Body of pancreas (tissue), 4 donors: ENCODE data around the gene ADAMTSL3. TPM values are rescaled to one million over a fixed set of nuclear protein-coding genes. Genes with fewer than 3 reads are reported as not detected.
"Not testable (repeated sequence)": the region's sequence is repeated elsewhere in the genome, so short reads cannot be mapped to it uniquely, and the experiment has no call there.

Source experiments
- ATAC-seq: fragments of 150-250 bp; one replicate; pipeline ENCODE4 v1.9.1; 2016
- DNase-seq, 4 donors: peaks; one replicate each; pipeline ENCODE4 v3.0.0-alpha.2; 2019
- H3K27ac ChIP-seq, 4 donors: fragments of 200-600 bp; sonication (generic); 1 replicate in 3 of 4; 2 replicates in 1 of 4; pipeline versions ENCODE4 v1.5.1 to v1.6.1; 2016 to 2019; ENCODE audit warnings: mild to moderate bottlenecking in 1 of 4, mixed read lengths in 1 of 4, moderate library complexity in 1 of 4
- H3K27me3 ChIP-seq, 2 donors: fragments of 200-600 bp; sonication (generic); one replicate each; pipeline ENCODE4 v1.6.0; 2016; ENCODE audit warnings: mild to moderate bottlenecking in 1 of 2
- H3K36me3 ChIP-seq, 2 donors: fragments of 200-600 bp; sonication (generic); replicated peaks in 1 of 2; 2 replicates each; pipeline ENCODE4 v1.5.1; 2016; ENCODE audit warnings: low read depth in 2 of 2; ENCODE audit not compliant: insufficient read depth in 1 of 2
- H3K4me1 ChIP-seq: fragments of 200-600 bp; sonication (generic); one replicate; pipeline ENCODE4 v1.6.0; 2016
- H3K4me3 ChIP-seq, 2 donors: fragments of 200-600 bp; sonication (generic); 1 replicate in 1 of 2; 2 replicates in 1 of 2; pipeline ENCODE4 v1.5.1; 2016 to 2019
- H3K9me3 ChIP-seq, 3 donors: fragments of 200-600 bp; sonication (generic); 1 replicate in 2 of 3; 2 replicates in 1 of 3; pipeline ENCODE4 v1.5.1; 2016
- CTCF ChIP-seq, 7 experiments: fragments of 450-650 bp in 4 of 7; fragments of 200-600 bp in 3 of 7; sonication (generic) in 3 of 7; IDR thresholded peaks; one replicate each; pipeline ENCODE4 v1.5.1; 2016 to 2019; ENCODE audit warnings: antibody characterized with exemption in 7 of 7
- POLR2A ChIP-seq, 3 donors: fragments of 450-650 bp; IDR thresholded peaks; one replicate each; pipeline ENCODE4 v1.6.1; 2016; ENCODE audit warnings: antibody characterized with exemption in 3 of 3, mild to moderate bottlenecking in 2 of 3
- WGBS, 2 donors: methylation state at CpG; one replicate each; pipeline ENCODE4 v1.1.5; 2017; 5-methylcytosine and 5-hydroxymethylcytosine counted together
- intact Hi-C: fragments of 100-400 bp; cut with DNase I; formaldehyde crosslinking; loops from one replicate; pipeline ENCODE4 v1.15.1; 2023
- small RNA-seq: library from RNA; depleted of rRNA; stranded (forward); fragments of <200 nt; gene quantifications from one replicate; pipeline ENCODE3, GENCODE V24; 2016
- total RNA-seq, 2 donors: library from RNA; depleted of rRNA; stranded (reverse); fragments of >200 nt; gene quantifications; one replicate each; pipeline ENCODE4 v1.1.0, GENCODE V29; 2016

ADAMTSL3 gene
- total RNA-seq, 2 donors from 2014 or later = 7.8 to 10.2 TPM

DNA sequence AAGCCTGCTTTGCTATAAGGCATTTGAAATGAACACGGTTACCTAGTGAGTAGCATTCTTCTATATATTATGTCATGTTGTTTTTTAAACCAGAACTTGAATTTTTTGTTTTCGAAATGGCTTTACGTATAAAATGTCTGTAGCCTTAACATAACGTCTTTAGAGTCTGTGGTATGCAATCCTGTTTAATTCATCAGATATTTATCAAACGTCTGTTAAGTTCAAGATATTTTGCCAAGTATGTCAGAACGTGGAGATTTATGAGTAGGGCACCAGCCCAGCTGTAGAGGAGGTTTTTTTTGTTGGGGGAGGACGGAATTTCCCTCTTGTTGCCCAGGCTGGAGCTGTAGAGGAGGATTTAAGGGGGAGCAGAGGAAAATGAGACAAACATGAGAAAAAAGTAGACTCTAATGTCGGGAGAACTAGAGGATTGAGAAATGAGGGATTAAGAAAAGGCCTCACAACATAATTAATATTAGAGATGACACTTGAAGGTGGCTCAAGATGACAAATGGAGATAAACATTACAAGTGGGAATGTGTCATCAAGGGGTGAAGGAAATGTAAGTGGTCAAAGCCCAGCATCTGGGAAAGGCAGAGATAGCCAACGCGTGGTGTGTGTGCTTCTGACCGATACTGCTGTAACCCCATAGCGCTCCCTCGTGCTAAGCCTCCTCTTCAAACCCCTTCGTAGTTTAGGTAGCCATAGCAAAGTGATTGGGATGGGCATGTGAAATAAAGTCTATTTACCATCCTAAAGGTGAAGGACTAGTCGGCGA is 427.7 kb downstream of the ADAMTSL3 start:
- H3K9me3 ChIP-seq = no peaks in the 10 kb centered on the region
- peaks cover 5% of the 10 kb centered on the region for H3K4me1 ChIP-seq
- peaks cover 0 to 8% of the 10 kb centered on the region in 2 donors for H3K27me3 ChIP-seq
- no peaks in the 10 kb centered on the region for H3K36me3 ChIP-seq
- no peak overlapping the region for H3K4me3 ChIP-seq
- TF ChIP-seq POLR2A (IDR thresholded peaks at IDR 0.05) = no peak
- no peak for TF ChIP-seq CTCF (IDR thresholded peaks at IDR 0.05)
- DNase-seq (no peak), ATAC-seq (no peak)
- intact Hi-C loops = no loop called here
- WGBS, 2 donors = 70 to 71% methylated on average over 16 of the region's 16 CpGs
- no peak overlapping the region for H3K27ac ChIP-seq

- peaks cover 0 to 8% of the 10 kb centered on the region in 2 donors for H3K27me3 ChIP-seq
- H3K4me1 ChIP-seq = peaks cover 5% of the 10 kb centered on the region
- 72 to 80% methylated on average over 2 of the region's 2 CpGs for WGBS, 2 donors
- intact Hi-C loops = no loop called here
- no peak for TF ChIP-seq CTCF (IDR thresholded peaks at IDR 0.05)
- no peak overlapping the region for H3K4me3 ChIP-seq
- ATAC-seq (no peak), DNase-seq (no peak)
- no peaks in the 10 kb centered on the region for H3K9me3 ChIP-seq
- H3K27ac ChIP-seq = no peak overlapping the region
- H3K36me3 ChIP-seq = no peaks in the 10 kb centered on the region
These were observed 428.8 kb downstream of the ADAMTSL3 start for GRCh38 chr15:84082739-84083138.

DNA sequence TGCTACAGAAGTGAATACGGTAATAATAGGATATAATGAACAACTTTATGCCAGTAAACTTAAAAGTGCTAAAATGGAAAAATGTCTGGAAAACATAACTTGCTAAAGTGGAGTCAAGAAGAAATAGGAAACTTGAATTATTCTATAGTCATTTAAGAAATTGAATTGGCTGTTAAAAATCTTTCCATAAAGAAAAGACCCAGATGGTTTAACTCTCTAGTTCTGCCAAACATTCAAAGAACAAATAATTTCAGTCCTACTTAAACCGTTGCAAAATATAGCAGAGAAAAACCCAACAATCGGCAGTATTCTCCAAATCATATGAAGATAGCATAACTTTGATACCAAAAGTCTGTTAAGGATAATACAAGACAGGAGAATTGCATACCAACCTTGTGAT is 432.1 kb downstream of the ADAMTSL3 start:
- ATAC-seq, H3K36me3 ChIP-seq, H3K9me3 ChIP-seq, H3K27me3 ChIP-seq, intact Hi-C loops, DNase-seq, H3K4me1 ChIP-seq, H3K4me3 ChIP-seq, H3K27ac ChIP-seq: not testable (repeated sequence)
- WGBS, 2 donors = 60 to 61% methylated on average over 3 of the region's 3 CpGs

Small RNAs within 50 kb of the gene (small RNA-seq; reads per million reads assigned to genes)
- not detected for gene RNU6-1339P
- not detected for gene RNU6-401P

Other genes with a start within 250 kb of the ADAMTSL3 start
- 1 to 10 TPM in 1 of 2 donors, not detected in 1; 2.3 TPM for gene SH3GL3, start 206.8 kb upstream of the ADAMTSL3 start, total RNA-seq